Loucy (cell line): Measurements from ENCODE around the gene TMEM17.

ENCODE experiments used
- H2AFZ ChIP-seq: fragments of 200-600 bp; sonication (generic); 2 replicates; pipeline ENCODE4 v1.6.0; 2016; ENCODE audit warnings: antibody characterized with exemption, mild to moderate bottlenecking, low read length, moderate library complexity
- H3F3A ChIP-seq: fragments of 200-600 bp; 2 replicates; pipeline ENCODE4 v1.6.0; 2016; ENCODE audit warnings: antibody characterized with exemption, low read depth, mild to moderate bottlenecking
- H3K27me3 ChIP-seq: fragments of 200-600 bp; sonication (generic); 2 replicates; pipeline ENCODE4 v1.6.1; 2014; ENCODE audit warnings: low read length, mild to moderate bottlenecking; ENCODE audit not compliant: insufficient read depth, poor library complexity, severe bottlenecking
- H3K36me3 ChIP-seq: fragments of 200-600 bp; sonication (generic); 2 replicates; pipeline ENCODE4 v1.6.1; 2016; ENCODE audit warnings: low read length; ENCODE audit not compliant: insufficient read depth
- H3K4me1 ChIP-seq: fragments of 200-600 bp; sonication (generic); 2 replicates; pipeline ENCODE4 v1.5.1; 2014; ENCODE audit warnings: low read length, mild to moderate bottlenecking; ENCODE audit not compliant: insufficient read depth, poor library complexity, severe bottlenecking
- H3K4me2 ChIP-seq: fragments of 200-600 bp; sonication (generic); 2 replicates; pipeline ENCODE4 v1.6.0; 2014; ENCODE audit warnings: antibody characterized with exemption, low read length, low read depth, mild to moderate bottlenecking; ENCODE audit not compliant: poor library complexity, severe bottlenecking
- H3K4me3 ChIP-seq: fragments of 200-600 bp; sonication (generic); 2 replicates; pipeline ENCODE4 v1.5.1; 2014; ENCODE audit warnings: low read length, mild to moderate bottlenecking, mixed read lengths; ENCODE audit not compliant: poor library complexity, severe bottlenecking
- H3K79me2 ChIP-seq: fragments of 200-600 bp; sonication (generic); 2 replicates; pipeline ENCODE4 v1.6.1; 2014; ENCODE audit warnings: low read length; ENCODE audit not compliant: insufficient read depth
- H3K9ac ChIP-seq: fragments of 200-600 bp; sonication (generic); 2 replicates; pipeline ENCODE4 v1.6.0; 2014; ENCODE audit warnings: mild to moderate bottlenecking, low read depth, low read length, moderate library complexity; ENCODE audit not compliant: poor library complexity, severe bottlenecking
- H3K9me2 ChIP-seq: fragments of 200-600 bp; sonication (generic); replicated peaks from 2 replicates; pipeline ENCODE4 v1.6.1; 2016; ENCODE audit warnings: low read depth, low read length, mixed read lengths
- H3K9me3 ChIP-seq: fragments of 200-600 bp; sonication (generic); 2 replicates; pipeline ENCODE4 v1.6.1; 2014; ENCODE audit warnings: mild to moderate bottlenecking, antibody characterized with exemption, low read length, low read depth; ENCODE audit not compliant: insufficient read depth
- H4K20me1 ChIP-seq: fragments of 200-600 bp; sonication (generic); 2 replicates; pipeline ENCODE4 v1.6.0; 2014; ENCODE audit warnings: antibody characterized with exemption, low read length, mild to moderate bottlenecking; ENCODE audit not compliant: insufficient read depth, poor library complexity, severe bottlenecking
- CTCF ChIP-seq: fragments of 200-600 bp; sonication (generic); conservative IDR thresholded peaks from 2 replicates; pipeline ENCODE4 v1.5.1; 2014; ENCODE audit warnings: mild to moderate bottlenecking, antibody characterized with exemption, low read length
- EZH2phosphoT487 ChIP-seq: fragments of 200-600 bp; IDR thresholded peaks from 2 replicates; pipeline ENCODE4 v1.6.1; 2018; ENCODE audit warnings: antibody characterized with exemption, mild to moderate bottlenecking, moderate library complexity, borderline replicate concordance

The TMEM17 gene

GRCh38 chr2:62485761-62486438, 20.1 kb downstream of the TMEM17 start:
- Histone ChIP-seq H3K4me2 (no peak overlapping the region), H2AFZ (no peak overlapping the region), H3F3A (no peaks in the 10 kb centered on the region), H3K36me3 (no peaks in the 10 kb centered on the region), H3K4me1 (no peaks in the 10 kb centered on the region), H3K4me3 (no peak overlapping the region), H3K79me2 (no peaks in the 10 kb centered on the region), H3K27me3 (no peaks in the 10 kb centered on the region), H4K20me1 (no peaks in the 10 kb centered on the region), H3K9ac (no peak overlapping the region), H3K9me3 (no peaks in the 10 kb centered on the region), H3K9me2 (no peaks in the 10 kb centered on the region)
- no peak for TF ChIP-seq CTCF

GRCh38 chr2:62482558-62483352, 23.2 kb downstream of the TMEM17 start:
- TF ChIP-seq CTCF (no peak), EZH2phosphoT487 (no peak)

GRCh38 chr2:62479917-62480316, 26.1 kb downstream of the TMEM17 start:
- Histone ChIP-seq H3F3A (no peaks in the 10 kb centered on the region), H3K79me2 (no peaks in the 10 kb centered on the region), H3K4me1 (peaks cover 18% of the 10 kb centered on the region), H3K9me3 (no peaks in the 10 kb centered on the region), H3K4me2 (no peak overlapping the region), H3K9ac (no peak overlapping the region), H3K27me3 (no peaks in the 10 kb centered on the region), H3K9me2 (no peaks in the 10 kb centered on the region), H4K20me1 (no peaks in the 10 kb centered on the region), H2AFZ (no peak overlapping the region), H3K4me3 (no peak overlapping the region), H3K36me3 (no peaks in the 10 kb centered on the region)
- TF ChIP-seq EZH2phosphoT487 = no peak
- TF ChIP-seq CTCF = no peak

More at GRCh38 chr2:62482558-62483352, 23.2 kb downstream of the TMEM17 start:
- H3K4me1 ChIP-seq = peaks cover 7% of the 10 kb centered on the region
- no peaks in the 10 kb centered on the region for H3F3A ChIP-seq
- H3K9me3 ChIP-seq = no peaks in the 10 kb centered on the region
- H2AFZ ChIP-seq = no peak overlapping the region
- H3K36me3 ChIP-seq = no peaks in the 10 kb centered on the region
- H3K9me2 ChIP-seq = no peaks in the 10 kb centered on the region
- H4K20me1 ChIP-seq = no peaks in the 10 kb centered on the region
- H3K4me2 ChIP-seq = no peak overlapping the region
- H3K27me3 ChIP-seq = no peaks in the 10 kb centered on the region
- no peak overlapping the region for H3K4me3 ChIP-seq
- no peak overlapping the region for H3K9ac ChIP-seq
- H3K79me2 ChIP-seq = no peaks in the 10 kb centered on the region
